HG03558 (cell line): ENCODE data around the gene DHX57.

Experiments used
- ATAC-seq: cut with Tn5 transposase; IDR thresholded peaks from one replicate; pipeline ENCODE4 v1.9.1; 2021; ENCODE audit warnings: moderate number of reproducible peaks; ENCODE audit not compliant: unreplicated experiment; ENCODE audit errors: extremely low read depth

Gene DHX57

GRCh38 chr2:38875576-38876367 lies at the start of gene DHX57, which contains the start of gene MORN2:
TSS of gene DHX57 (minus strand) at chr2:38875934. CDS start at chr2:38868405, 7,529 bp downstream.
TSS of gene MORN2 (plus strand) at chr2:38875976.
- peak; percentile 99 for ATAC-seq

- ATAC-seq = no peak
Observed at GRCh38 chr2:38922902-38923301, 47.2 kb upstream of the DHX57 start.

DNA sequence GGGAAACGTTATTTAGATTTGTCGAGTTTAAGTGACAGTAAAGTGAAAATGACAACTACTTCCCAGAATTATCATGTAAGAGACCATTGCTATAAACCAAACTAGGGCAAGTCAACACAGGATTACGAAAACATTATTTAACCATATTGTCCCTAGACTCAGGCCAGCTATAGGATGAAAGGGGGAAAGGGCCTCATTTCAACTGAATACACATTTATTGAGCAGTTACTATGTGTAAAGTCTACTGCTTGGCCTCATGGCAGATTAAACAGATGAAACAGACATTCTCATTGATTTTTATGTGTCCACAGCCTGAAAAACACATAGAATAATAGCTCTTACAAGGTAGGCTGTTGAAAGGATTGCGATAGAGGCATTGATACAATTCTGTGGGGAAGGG lies 46.7 kb upstream of the DHX57 start:
- no peak for ATAC-seq

DNA sequence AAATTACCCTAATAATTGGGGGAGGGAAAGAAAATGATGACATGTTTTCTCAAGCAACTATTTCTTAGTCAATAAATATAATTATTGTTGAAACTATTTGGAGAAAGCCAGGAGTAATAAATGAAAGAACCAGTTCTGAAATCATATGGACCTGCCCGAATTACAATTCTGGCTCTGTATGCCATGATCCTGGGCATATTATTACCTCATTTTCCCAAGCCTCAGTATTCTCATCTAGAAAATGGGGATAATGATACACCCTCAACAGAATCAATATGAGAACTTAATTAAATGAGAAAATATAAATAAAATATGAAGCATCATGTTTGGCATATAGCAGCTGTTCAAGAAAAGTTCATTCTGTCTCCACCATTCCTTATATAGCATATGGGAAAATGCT lies 36.9 kb upstream of the DHX57 start:
- no peak for ATAC-seq

GRCh38 chr2:38911191-38911590 lies 35.5 kb upstream of the DHX57 start:
- ATAC-seq = no peak

DNA sequence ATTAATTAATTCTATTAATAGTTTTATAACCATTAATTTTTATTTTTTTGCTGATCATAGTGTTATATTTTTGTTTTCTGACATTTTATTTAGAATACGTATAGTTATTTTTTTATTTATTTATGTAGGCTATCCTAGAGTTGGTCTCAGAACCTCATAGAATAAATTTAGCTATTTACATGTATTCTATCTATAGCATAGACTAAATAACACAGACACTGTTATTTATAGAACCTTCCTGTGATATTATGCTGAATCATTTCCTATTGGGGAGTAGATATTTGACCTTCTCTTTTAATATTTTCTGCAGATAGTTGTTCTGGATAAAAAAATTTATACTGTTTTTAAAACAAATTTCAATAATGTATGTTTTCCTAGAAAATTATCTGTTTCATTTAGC lies 34.1 kb upstream of the DHX57 start:
- no peak for ATAC-seq

DNA sequence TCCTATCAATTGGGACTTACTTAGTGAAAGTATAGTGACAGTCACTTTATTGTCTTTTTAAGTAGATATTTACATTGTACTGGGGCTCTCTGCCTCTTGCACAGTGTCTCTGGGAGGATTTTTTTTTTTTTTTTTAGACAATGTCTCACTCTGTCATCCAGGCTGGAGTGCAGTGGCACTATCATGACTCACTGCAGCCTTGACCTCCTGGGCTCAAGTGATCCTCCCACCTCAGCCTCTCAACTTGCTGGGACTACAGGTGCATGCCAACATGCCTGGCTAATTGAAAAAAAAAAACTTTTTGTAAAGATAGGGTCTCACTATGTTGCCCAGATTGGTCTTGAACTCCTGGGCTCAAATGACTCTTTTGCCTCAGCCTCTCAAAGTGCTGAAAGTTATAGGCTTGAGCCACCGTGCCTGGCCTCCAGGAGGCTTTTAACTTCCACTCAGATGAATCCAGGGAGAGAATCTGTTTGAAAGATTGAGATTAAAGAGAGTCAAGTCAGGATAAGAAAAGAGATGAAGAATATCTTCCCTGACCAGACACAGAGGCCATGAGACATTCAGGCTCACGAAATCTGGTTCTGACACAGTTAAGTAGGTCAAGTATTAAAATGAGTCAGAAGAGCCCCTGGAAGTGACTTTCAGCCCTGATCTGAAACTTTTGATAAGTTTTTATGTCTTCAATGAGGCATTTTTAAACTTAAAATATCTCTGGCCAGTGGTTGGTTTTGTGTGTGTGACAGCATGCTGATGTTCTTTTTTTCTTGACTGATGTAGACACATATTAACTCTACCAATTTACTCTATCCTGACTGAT lies 32.2 kb upstream of the DHX57 start:
- peak; percentile 91 for ATAC-seq

- ATAC-seq = no peak
Observed at GRCh38 chr2:38907242-38907641, 31.5 kb upstream of the DHX57 start.

DNA sequence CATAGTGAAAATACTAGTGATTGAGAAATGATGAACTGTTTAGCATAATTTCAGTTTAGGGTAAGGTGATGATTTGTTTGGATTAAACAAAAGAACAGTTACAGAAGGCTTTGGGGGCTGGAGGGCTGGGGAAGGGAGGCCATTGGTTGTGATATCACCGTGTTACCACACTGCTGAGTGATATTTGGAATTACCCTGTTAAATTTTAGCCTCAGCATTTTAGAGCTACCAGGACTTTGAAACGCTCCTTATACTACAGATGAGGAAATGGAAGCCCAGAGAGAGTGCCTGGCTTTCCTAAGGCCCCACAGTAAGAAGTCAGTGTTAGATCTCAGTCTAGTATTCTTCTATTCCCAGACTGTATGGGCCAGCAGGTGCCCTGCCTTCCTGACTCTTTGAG lies 29.5 kb upstream of the DHX57 start:
- ATAC-seq = no peak

DNA sequence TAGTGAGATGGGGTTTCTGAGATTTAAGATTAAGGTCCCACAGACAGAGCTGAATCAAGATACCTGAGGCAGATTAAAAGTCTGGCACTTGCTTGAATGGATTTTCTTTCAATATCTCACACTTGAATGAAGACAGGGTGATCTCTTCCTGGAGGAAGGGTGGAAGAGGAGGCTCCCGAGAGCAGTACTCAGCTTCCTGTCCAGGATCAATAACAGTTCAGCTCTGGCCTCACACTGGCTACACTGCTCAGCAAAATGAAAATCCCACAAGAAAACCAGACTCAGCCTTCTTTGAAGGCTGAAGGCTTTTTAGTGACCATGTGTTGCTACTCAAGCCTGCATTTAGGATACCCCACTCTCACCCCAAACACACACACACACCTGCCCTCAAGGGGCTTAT lies 25.0 kb upstream of the DHX57 start:
- no peak for ATAC-seq

GRCh38 chr2:38898256-38898655 lies 22.5 kb upstream of the DHX57 start:
- ATAC-seq = no peak

GRCh38 chr2:38892819-38893218 lies 17.1 kb upstream of the DHX57 start:
- no peak for ATAC-seq

- no peak for ATAC-seq
Observed at GRCh38 chr2:38889575-38889974, 13.8 kb upstream of the DHX57 start, which contains the start of gene ARHGEF33. TSS of gene ARHGEF33 (plus strand) at chr2:38889875. CDS start at chr2:38919448, 29,573 bp downstream.

GRCh38 chr2:38889045-38889444 lies 13.3 kb upstream of the DHX57 start:
- ATAC-seq = no peak

DNA sequence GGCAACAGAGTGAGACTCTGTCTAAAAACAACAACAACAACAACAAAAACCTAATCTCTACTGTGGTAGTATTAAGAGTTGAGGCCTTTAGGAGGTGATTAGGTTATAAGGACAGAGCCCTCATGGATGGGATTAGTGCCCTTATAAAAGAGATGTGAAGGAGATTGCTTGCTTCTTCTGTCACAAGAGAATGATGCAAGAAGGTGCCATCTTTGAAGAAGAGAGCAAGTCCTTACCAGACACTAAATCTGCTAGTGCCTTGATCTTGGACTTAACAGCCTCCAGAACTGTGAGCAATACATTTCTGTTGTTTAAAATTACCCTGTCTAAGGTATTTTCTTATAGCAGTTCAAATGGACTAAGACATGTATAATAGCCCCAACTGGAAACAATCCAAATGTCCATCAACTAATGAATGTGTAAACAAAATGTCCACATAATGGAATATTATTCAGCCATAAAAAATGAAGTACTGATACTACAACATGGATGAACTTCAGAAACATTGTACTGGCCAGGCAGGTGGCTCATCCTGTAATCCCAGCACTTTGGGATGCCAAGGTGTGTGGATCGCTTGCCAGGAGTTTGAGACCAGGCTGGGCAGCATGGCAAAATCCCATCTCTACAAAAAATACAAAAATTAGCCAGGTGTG lies 12.3 kb upstream of the DHX57 start:
- ATAC-seq = no peak

DNA sequence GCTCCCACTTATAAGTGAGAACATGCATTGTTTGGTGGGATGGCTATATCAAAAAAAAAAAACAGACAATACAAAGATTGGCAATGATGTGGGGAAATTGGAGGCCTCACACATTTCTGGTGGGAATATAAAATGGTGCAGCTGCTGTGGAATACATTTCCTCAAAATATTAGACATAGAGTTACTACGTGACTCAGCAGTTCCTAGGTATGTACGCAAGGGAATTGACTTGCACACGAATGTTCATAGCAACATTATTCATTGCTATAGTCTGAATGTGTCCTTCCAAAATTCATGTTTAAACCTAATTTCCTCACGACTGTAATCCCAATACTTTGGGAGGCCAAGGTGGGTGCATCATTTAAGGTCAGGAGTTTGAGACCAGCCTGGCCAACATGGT lies 11.6 kb upstream of the DHX57 start:
- no peak for ATAC-seq

- ATAC-seq = no peak
Observed at GRCh38 chr2:38886063-38886462, 10.3 kb upstream of the DHX57 start.

GRCh38 chr2:38876407-38876806 lies 673 bp upstream of the DHX57 start:
- no peak for ATAC-seq

- no peak for ATAC-seq
Observed at GRCh38 chr2:38875227-38875575, 533 bp downstream of the DHX57 start.

DNA sequence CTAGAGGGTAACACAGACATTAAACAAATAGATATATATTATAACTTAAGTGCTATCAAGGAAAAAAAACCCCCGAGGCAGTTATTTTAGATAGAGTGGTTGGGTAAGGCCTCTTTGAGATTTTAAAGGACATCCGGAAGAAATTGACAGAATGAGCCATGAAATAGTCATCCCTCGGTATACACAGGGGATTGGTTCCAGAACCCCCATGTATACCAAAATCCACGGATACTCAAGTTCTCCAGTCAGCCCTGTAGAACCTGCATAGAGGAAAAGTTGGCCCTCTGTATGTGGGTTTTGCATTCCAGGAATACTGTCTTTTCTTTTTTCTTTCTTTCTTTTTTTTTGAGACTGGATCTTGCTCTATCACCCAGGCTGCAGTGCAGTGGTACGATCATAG lies 2.0 kb downstream of the DHX57 start:
- ATAC-seq = no peak

DNA sequence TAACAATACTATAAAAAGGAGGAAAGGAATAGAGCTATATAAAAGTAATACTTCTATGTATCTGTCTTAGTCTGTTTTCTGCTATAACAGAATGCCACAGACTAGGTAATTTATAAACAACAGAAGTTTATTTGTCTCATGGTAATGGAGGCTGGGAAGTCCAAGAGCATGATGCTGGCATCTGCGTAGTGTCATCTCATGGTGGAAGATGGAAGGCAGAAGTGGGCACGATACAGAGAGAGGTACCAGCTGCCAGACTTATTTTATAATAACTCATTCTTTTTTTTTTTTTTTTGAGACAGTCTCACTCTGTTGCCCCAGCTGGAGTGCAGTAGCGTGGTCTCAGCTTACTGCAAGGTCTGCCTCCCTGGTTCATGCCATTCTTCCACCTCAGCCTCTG lies 4.3 kb downstream of the DHX57 start:
- ATAC-seq = no peak
